Measurements from ENCODE around the gene ESRRG.

ESRRG gene

DNA sequence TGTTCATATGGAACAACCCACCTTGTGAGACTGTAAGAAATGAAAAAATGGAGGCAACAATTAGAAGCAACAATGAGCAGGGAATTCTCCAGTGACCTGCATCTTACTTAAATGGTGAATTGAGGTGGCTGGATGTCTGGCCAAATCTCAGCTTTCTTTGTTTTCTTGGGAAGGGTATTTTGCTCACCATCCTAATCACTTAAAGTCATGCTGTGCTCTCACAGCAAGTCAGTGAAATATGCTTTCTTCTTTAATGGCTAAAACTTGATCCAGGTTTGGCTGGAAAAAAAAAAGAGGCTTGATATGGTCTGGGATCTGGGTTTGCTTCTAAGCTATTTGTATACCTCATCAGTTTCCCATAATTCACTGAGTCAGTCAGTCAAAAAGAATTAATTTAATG is 124.8 kb downstream of the ESRRG start:
- no peak for DNase-seq (ENCODE audit: low spot score)
- no peak for TF ChIP-seq CTCF (IDR thresholded peaks at IDR 0.05; ENCODE audit: borderline replicate concordance, control extremely low read depth, extremely low read depth, insufficient read depth, missing control alignments)
- in situ Hi-C loops (cut with MboI; ENCODE audit: low sequenced_read_pairs, unreplicated experiment): no loop called here

DNA sequence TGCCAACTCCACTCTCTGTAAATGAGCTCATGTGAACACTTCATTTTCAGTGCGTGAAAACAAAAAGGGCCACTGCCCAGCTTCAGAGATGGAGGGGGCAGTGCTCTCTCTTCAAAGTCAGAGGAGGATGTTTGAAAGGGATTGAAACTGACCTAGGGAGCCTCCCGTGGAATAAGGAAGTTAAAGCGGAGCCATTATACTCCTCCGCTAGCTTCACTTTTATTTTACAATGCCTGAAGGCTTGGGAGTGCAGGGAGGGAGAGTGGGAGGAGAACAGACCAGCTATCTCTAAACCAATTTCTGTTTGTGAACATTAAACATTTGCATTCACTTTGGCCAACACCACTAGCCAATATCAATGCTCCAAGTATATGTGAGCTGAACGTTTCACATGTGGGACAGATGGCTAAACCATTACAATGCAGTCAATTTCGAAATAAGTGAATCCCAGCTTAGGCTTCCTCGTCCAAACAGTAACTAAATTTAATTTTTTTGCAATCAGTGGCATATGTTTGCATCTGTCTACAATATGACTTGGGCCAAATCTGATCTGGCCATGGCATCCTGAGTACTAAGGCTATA is 126.9 kb downstream of the ESRRG start:
- no peak for DNase-seq (ENCODE audit: low spot score)
- no peak for TF ChIP-seq CTCF (IDR thresholded peaks at IDR 0.05; ENCODE audit: borderline replicate concordance, control extremely low read depth, extremely low read depth, insufficient read depth, missing control alignments)
- in situ Hi-C loops (cut with MboI; ENCODE audit: low sequenced_read_pairs, unreplicated experiment): no loop called here

DNA sequence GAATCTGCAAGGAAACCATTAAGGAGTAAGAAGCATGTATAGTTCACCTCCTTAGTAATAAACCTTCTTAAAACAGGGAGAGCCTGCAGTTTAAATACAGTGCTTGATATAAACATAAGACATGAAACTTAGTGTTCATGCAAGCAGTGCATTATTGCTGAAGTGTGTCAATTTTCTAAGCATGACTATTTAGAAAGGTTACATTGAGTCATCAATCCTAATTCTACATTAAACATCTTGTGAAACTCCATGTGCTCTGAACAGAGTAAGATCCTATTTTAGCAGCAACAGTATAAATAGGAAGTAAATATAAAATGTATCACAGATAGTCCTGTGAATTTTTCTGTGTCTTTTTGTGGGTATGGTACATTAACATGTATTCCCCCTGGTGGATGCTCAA is 135.5 kb downstream of the ESRRG start:
- DNase-seq (ENCODE audit: low spot score): no peak
- in situ Hi-C loops (cut with MboI; ENCODE audit: low sequenced_read_pairs, unreplicated experiment): no loop called here
- no peak for TF ChIP-seq CTCF (IDR thresholded peaks at IDR 0.05; ENCODE audit: borderline replicate concordance, control extremely low read depth, extremely low read depth, insufficient read depth, missing control alignments)

GRCh38 chr1:216582151-216582550 is 141.1 kb downstream of the ESRRG start:
- in situ Hi-C loops (cut with MboI; ENCODE audit: low sequenced_read_pairs, unreplicated experiment): no loop called here
- no peak for DNase-seq (ENCODE audit: low spot score)
- TF ChIP-seq CTCF (IDR thresholded peaks at IDR 0.05; ENCODE audit: borderline replicate concordance, control extremely low read depth, extremely low read depth, insufficient read depth, missing control alignments): no peak

- TF ChIP-seq CTCF (IDR thresholded peaks at IDR 0.05; ENCODE audit: borderline replicate concordance, control extremely low read depth, extremely low read depth, insufficient read depth, missing control alignments): no peak
- in situ Hi-C loops (cut with MboI; ENCODE audit: low sequenced_read_pairs, unreplicated experiment): no loop called here
- DNase-seq (ENCODE audit: low spot score): no peak
Measured at GRCh38 chr1:216580538-216581057, 142.6 kb downstream of the ESRRG start.

DNA sequence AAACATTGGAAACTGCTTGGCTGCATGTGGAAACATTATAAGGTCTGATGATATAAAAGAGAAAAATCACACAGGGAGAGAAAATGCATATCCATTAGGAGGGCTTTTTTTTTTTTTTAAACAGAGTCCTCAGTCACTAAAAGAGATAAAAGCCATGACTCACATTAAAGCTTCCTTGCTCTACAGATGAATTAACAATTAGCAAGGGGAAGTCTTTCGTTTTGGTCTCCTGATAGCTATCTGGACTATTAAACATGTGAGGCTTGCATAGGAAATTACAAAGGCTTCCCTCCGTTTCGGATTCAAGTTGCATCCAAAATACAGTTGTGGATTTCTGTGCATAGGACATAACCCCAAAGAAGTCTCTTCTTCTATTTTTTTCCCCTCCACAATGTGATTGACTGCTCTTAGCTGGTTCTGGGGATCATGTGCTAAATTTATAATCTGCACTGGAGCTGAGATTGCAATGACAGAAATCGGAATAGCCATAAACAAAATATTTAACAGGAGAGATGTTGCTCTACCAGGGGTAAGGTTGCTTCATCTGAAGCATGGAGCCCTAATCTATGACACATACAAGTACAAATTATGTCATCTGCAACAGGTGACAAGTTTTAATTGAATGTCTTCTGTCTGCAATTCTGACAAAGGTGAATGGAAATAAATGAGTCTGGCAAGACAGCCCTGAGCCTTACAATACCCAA is 146.8 kb downstream of the ESRRG start:
- no peak for DNase-seq (ENCODE audit: low spot score)
- TF ChIP-seq CTCF (IDR thresholded peaks at IDR 0.05; ENCODE audit: borderline replicate concordance, control extremely low read depth, extremely low read depth, insufficient read depth, missing control alignments): no peak
- in situ Hi-C loops (cut with MboI; ENCODE audit: low sequenced_read_pairs, unreplicated experiment): no loop called here

Data from GM13976 (cell line).